ENCODE results near the gene MTIF2. TPM values are rescaled to one million over a fixed set of nuclear protein-coding genes. Genes with fewer than 3 reads are reported as not detected.
"Not testable (repeated sequence)": the region's sequence is repeated elsewhere in the genome, so short reads cannot be mapped to it uniquely, and the experiment has no call there.

Gene MTIF2, protein sequence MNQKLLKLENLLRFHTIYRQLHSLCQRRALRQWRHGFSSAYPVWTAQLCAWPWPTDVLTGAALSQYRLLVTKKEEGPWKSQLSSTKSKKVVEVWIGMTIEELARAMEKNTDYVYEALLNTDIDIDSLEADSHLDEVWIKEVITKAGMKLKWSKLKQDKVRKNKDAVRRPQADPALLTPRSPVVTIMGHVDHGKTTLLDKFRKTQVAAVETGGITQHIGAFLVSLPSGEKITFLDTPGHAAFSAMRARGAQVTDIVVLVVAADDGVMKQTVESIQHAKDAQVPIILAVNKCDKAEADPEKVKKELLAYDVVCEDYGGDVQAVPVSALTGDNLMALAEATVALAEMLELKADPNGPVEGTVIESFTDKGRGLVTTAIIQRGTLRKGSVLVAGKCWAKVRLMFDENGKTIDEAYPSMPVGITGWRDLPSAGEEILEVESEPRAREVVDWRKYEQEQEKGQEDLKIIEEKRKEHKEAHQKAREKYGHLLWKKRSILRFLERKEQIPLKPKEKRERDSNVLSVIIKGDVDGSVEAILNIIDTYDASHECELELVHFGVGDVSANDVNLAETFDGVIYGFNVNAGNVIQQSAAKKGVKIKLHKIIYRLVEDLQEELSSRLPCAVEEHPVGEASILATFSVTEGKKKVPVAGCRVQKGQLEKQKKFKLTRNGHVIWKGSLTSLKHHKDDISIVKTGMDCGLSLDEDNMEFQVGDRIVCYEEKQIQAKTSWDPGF
- total RNA-seq: 22.3 and 26.3 TPM in 2 replicates

DNA sequence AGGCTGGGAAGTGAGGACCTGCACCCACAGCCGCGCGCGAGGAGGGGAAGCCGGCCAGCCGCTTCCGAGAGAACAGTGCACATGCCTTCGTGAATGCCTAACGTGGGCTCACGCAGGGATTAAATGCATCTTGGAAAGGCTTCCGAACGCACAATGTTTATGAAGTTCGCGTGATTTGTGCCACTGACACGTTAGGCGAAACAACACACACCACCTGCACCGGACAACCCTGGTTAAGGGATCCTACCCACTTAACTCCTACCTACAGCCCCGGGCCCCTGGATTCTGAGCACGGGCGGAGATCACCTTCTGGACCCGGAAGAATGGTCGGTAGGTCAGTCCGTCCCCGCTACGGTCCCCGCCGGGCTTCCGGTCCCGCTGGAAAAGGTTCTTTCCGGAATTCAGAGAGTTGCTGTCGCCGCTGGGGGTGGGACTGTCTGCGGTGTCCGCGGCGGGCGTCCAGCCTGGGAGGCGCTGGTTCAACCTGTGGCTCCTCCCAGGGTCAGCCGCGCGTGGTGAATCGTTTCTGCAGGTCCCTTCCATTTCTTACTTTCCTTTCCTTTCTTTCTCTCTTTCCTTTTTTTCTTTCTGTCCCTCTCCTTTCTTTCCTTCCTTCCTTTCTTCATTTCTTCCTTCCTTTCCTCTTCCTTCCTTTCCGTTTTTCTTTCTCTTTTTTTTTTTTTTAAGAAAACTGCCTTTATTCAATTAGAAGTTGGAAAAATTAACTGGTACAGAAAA lies at the start of gene MTIF2:
MTIF2 (minus strand) TSS at position 325 of the 738 bp plus-strand sequence. CDS start 5,373 bp downstream, outside the sequence.
- DNase-seq (ENCODE audit: low read depth in 2 of 2): peak; percentile 89 to 93

DNA sequence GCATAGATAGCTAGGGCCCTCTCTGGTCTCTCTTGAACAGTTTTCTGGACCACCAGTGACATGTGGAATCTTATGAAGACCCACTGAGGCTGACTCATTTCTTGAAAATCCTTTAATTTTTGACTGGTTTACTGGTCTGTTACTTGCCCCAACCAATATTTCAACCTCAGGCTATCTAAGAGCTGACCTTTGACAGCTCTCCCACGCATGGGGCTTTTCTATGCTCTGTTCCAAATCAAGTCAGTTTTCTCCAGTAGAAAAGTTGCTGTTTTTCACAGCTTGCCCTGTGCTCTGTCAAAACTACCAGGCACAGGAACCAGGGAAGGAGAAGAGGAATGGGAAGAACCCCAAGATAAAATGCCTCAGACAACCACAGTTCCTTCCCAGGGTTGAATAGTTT lies 46.0 kb upstream of the MTIF2 start:
- no peak for DNase-seq (ENCODE audit: low read depth in 2 of 2)

DNA sequence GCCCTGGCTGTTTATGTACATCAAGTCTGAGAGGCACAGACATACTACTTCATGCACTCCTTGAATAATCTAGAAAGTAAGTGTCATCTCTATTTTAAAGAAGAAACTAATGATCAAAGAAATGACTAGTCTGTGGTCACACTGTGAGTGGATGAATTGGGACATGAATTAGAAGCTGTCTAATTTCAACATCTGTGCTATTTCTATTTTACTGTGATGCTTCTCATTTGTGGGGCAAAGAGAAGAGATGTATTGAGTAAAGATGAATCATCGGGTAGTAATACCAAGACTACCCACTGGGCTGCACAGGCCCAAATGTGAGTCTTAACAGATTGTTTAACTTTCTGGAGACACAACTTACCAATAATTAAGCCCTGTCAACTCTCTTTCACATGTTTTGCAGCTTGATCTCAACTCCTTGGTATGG lies 42.4 kb upstream of the MTIF2 start:
- no peak for DNase-seq (ENCODE audit: low read depth in 2 of 2)

DNA sequence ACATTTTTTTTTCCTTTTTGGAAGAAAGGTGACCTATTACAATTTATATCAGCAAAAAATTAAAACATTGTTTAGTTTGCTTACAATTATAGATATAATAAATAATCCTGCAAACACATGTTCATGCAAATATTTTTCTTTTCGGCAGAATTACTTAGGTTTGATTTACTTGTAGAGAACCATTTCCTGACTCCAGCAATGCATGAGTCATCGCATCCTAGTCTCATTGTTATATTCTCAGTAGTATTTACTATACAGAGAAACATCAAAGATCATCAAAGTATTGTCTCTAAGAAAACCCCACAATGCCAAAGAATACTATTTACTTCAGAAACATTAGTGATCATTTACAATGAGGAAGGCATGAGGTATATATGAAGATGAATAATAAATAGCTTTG lies 40.4 kb upstream of the MTIF2 start:
- DNase-seq (ENCODE audit: low read depth in 2 of 2): peak; percentile 42 to 90

DNA sequence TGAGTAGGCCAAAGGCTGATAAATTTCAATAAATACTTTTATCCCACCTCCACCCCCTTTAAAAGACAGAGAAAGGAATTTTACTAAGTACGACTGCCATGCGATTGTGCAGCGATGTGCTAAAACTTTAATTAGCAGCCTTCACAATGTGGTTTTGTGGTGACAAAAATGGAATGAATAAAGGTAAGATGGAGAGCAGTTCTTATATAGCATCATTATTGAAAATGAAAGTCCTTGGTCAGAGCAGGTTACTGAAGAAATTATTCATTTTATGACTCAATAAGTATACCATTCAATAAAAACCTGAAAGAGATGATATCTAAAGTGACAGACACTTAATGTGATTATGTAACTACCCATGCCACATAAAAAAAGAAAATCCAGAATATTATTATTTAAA lies 33.2 kb upstream of the MTIF2 start:
- no peak for DNase-seq (ENCODE audit: low read depth in 2 of 2)

DNA sequence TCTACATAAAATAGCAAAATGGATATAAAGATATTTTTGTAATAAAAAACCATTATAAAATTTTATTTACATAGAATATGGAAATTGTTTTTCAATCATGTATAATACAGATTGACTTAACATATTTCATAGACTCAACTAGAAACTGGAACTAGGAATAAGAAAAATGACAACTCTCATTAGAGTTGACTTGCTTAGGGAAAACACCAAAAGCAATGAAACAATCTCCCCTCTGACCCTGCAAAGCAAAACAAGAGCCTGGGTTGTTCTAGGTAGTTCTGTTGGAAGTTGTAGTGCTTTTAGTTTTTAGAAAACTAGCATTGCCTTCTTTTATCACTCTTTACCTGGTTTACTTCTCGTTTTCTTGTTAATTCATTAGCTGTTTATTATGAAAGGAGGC lies 32.2 kb upstream of the MTIF2 start:
- DNase-seq (ENCODE audit: low read depth in 2 of 2): no peak

DNA sequence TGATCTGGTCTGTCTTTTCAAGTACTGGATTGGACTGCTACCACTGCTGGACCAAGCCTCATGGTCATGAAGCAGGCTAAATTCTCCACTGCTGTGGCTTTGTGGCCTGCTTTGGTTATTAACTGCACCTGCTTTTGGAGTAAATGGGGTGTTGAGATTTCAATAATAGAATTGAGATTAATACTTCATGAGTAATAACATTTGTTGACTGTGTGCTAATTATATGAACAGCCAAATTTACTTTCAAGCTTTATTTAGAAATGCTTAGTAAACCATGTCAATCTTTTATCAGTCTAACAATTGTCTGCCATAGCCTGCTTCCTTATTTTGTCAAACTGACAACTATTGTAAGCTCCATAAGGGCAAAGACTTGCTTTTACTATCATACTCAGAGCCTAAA lies 27.4 kb upstream of the MTIF2 start:
- no peak for DNase-seq (ENCODE audit: low read depth in 2 of 2)

DNA sequence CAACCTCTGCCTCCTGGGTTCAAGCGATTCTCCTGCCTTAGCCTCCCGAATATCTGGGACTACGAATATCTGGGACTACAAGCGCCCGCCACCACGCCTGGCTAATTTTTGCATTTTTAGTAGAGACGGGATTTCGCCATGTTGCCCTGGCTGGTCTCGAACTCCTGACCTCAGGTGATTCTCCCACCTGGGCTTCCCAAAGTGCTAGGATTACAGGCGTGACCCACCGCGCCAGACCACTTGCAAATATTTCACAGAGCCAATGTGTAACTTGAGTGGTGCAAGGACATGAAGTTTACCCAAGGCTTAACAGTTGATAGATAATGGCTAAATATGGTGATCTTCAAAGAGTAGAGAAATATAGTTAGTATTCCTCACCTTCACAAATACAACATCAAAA lies 14.1 kb upstream of the MTIF2 start:
- no peak for DNase-seq (ENCODE audit: low read depth in 2 of 2)

DNA sequence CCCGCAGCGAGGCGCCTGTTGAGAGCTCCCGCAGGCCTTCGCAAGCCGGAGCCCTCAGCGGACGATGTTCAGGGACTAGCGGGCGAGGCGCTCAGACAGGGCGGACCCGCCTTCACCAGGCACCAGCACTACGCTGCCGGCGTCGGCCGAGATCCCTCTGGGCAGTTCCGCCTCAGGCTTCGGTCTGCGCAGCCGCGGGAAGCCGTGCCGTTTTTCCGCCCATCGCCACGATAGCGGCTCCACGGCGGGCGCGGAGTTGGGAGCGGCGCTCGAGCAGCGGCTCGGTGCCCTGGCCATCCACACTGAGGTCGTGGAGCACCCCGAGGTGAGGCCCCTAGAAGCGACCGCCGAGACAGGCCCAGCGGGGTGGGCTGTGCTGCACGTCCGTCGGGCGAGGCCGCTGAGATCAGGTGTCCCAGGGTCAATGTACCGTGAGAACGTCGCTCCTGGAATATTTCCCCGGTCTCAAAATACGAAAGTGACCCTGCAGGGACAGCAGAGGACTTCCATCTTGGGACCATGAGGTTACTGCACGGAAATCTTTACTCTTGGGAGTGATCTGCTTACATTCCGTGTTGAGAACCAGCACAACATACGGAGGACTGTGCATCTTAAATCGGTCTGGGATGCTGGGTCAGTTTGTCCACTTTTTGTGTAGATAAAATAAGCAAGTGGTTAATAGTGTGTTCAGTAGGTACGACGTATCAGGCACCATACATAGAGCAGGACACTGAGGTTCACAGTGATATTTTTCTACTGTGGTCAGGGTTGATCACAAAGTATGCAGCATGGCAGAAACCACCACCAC lies 13.3 kb upstream of the MTIF2 start:
- peak; percentile 69 to 93 for DNase-seq (ENCODE audit: low read depth in 2 of 2)

DNA sequence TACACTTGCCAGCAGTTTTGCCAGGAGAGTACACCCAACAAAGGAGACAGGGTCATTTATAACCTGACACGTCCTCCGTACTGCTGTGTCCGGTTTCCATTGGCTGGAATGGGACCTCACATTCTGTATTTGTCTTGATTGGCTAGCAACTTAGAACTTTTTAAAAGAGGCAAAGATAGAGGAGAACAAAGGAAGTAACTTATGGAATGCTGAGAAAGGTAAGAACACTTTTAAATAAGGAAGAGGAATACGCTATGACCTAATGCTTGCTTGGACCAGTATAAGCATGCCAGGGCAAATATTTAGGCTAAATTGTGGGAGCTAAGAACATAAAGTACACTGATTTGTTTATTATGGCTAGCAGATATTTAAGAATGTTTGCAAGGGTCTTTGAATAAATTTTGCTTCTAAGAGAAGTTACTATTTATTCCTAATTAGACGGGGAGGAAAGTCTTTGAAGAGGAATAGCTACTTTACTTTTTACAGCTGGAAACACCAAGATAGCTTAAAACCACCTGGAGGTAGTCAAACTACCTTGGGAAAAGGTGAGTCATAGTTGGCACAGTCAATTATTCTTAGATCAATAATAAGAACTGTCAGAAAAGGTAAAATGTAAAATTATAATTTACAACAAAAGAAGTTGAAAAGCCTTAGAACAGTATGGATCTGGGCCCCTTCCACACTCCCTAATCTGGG lies 12.0 kb upstream of the MTIF2 start:
- not testable (repeated sequence) for DNase-seq (ENCODE audit: low read depth in 2 of 2)

DNA sequence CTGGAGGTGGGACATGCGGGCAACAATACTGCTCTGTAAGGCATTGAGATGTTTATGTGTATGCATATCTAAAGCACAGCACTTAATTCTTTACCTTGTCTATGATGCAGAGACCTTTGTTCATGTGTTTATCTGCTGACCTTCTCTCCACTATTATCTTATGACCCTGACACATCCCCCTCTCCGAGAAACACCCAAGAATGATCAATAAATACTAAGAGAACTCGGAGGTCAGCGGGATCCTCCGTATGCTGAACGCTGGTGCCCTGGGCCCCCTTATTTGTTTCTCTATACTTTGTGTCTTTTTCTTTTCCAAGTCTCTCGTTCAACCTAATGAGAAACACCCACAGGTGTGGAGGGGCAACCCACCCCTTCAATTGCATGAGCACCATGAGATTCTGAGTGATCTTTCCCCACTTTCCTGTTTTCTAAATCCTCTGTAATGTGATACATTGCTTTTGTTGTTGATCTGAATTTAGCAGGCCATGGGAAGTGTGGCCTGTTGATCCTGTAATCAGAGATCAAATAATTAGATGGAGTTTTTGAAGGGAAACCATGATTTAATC lies 10.9 kb upstream of the MTIF2 start:
- not testable (repeated sequence) for DNase-seq (ENCODE audit: low read depth in 2 of 2)

DNA sequence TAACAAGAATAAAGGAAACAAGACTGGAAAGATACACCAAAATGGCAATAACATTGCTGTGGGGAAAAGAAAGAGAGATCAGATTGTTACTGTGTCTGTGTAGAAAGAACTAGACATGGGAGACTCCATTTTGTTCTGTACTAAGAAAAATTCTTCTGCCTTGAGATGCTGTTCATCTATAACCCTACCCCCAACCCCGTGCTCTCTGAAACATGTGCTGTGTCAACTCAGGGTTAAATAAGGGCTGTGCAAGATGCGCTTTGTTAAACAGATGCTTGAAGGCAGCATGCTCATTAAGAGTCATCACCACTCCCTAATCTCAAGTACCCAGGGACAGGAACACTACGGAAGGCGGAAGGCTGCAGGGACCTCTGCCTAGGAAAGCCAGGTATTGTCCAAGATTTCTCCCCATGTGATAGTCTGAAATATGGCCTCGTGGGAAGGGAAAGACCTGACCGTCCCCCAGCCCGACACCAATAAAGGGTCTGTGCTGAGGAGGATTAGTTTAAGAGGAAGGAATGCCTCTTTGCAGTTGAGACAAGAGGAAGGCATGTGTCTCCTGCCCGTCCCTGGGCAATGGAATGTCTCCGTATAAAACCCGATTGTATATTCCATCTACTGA lies 10.3 kb upstream of the MTIF2 start:
- not testable (repeated sequence) for DNase-seq (ENCODE audit: low read depth in 2 of 2)

DNA sequence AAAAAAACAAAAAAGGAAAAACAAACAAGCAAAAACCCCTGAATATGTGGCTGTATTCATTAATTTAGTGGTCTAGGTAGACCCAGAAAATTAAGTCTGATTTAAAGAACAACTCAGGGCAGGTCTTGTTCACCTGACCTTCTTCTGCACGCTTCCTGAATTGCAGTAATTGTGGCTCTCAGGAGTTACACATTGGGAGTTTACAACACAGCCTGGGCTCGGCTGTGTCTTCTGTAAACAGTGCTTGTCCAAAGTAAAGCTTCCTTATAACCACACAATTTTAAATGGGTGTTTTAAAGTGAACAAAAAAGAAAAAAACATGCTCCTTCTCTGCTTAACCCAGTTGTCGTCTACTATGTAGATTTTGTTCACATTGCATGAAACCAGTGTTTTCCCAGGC lies 8.3 kb upstream of the MTIF2 start:
- no peak for DNase-seq (ENCODE audit: low read depth in 2 of 2)

DNA sequence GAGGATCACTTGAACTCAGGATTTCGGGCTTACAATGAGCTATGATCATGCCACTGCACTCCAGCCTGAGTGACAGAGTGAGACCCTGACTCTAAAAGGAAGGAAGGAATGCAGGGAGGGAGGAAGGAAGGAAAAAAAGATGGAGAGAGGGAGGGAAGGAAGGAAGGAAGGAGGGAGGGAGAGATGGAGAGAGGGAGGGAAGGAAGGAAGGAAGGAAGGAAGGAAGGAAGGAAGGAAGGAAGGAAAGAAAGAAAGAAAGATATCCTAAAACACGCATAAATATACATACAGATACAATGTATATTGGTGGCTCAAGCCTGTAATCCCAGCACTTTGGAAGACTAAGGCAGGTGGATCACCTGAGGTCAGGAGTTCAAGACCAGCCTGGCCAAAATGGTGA lies 5.3 kb upstream of the MTIF2 start:
- DNase-seq (ENCODE audit: low read depth in 2 of 2): not testable (repeated sequence)

DNA sequence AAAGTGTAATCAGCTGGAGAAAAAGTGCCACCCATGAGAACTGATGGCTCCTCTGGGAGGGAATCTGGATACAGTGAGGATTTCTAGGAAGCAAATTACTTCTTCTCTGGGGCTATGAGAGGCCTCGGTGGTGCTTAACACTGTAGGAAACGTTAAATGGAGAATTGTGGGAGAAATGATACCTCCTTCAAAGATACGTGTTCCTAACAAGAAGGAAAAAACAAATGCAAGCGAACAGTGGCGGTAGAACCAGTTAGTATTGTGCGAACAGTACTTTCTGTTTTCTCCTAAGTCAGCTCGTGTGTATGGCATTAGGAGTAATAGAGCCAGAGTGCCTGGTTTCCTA lies 587 bp upstream of the MTIF2 start:
- DNase-seq (ENCODE audit: low read depth in 2 of 2): peak in 1 of 2 donors; percentile 5

DNA sequence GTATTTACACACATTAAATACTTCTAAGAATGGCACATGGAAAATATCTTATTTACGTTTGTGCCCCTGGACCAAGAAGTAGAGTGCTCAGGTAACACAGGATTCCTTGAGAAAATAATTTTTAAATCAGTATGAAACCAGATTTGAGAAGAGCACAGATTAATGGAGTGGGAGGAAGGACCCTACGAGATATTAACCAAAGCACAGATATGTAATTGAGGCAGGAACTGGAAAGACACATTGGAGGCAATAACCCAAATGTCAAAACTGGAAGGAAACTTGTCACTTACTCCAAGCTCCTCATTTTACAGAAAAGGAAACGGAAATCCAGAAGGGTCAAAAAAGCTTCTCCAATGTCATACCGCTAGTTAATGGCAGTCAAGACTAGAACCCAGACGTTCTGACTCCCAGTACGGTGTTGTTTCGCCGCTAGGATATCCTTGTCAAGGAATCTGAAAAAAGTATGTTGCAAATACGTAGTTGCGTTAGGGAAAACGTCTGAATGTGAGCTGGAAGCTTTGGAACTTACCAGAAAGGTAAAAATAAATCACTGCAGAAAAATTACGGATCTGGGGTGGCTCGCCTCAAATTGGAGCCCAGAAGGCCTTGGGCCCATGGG lies 634 bp downstream of the MTIF2 start:
- no peak for DNase-seq (ENCODE audit: low read depth in 2 of 2)

DNA sequence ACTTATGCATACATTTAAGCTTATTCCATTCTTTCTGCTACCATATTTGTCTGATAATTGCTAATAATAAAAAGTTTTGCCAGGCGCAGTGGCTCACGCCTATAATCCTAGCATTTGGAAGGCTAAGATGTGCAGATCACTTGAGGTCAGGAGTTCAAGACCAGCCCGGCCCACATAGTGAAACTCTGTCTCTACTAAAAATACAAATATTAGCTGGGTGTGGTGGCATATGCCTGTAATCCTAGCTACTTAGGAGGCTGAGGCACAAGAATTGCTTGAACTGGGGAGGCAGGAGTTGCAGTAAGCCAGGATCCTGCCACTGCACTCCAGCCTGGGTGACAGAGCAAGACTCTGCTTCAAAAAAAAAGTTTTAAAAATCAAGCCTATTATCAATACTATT lies 9.4 kb downstream of the MTIF2 start:
- DNase-seq (ENCODE audit: low read depth in 2 of 2): not testable (repeated sequence)

DNA sequence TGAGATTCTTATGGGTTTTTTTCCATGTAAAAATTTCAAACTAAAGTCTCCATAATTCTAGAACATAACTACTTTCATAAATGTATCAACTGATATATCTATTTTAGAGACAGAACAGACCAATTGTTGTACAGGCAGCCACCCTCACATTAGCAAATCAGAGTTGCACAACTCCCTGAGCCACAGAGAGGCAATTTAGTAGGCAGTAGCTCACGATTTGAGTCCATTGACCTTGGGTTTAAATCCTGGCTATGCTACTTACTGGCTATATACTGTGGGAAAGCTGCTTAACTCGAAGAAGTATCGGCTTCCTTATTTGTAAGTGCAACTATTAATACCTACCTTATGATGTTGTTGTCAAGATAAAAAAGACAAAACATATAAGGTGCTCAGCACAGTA lies 16.2 kb downstream of the MTIF2 start:
- DNase-seq (ENCODE audit: low read depth in 2 of 2): no peak

DNA sequence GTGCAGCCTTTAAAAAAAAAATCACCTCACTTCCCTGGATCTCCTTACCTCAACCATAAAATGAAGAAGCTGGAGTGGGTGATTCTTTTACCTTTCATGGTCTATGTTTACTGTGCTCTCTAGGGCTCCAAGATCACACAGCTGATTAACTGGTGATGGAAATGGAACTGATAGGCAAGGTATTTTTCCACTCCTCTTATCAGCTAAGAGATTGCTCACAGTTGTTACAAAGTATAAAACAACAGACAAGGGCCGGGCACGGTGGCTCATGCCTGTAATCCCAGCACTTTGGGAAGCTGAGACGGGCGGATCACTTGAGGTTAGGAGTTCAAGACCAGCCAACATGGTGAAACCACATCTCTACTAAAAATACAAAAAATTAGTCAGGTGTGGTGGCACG lies 22.0 kb downstream of the MTIF2 start:
- no peak for DNase-seq (ENCODE audit: low read depth in 2 of 2)

DNA sequence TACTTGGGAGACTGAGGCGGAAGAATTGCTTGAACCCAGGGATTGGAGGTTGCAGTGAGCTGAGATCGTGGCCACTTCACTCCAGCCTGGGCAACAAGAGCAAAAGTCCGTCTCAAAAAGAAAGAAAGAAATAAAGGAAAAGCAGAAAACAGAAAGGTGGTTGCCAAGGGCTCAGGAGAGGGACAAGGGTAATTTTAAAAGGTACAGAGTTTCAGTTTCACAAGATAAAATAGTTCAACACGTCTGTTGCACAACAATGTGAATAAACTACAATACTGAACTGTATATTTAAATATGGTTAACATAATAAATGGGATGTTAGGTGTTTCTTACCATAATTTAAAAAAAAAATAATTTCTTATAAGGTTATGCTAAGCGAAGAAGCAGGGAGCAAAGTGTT lies 23.6 kb downstream of the MTIF2 start:
- DNase-seq (ENCODE audit: low read depth in 2 of 2): no peak

Measured in dermis microvascular lymphatic vessel endothelial cell (primary cell).